Activated T-helper 1 cell treated with anti-CD3 and anti-CD28 coated beads, Interleukin-12 subunit alpha, Interleukin-12 subunit beta, Interleukin-2, Interleukin-4 antibody, amounts not matched to agents 30 ng/mL and 10 ng/mL and 1 ng/mL, durations not matched to agents 14 hours and 24 hours and 36 hours (primary cell): Measurements from ENCODE around the gene BBIP1. TPM values are rescaled to one million over a fixed set of nuclear protein-coding genes. Genes with fewer than 3 reads are reported as not detected.
"Not testable (repeated sequence)": the region's sequence is repeated elsewhere in the genome, so short reads cannot be mapped to it uniquely, and the experiment has no call there.

ENCODE experiments used
- DNase-seq: peaks from one replicate; pipeline ENCODE4 v3.0.0; 2021; ENCODE audit warnings: low spot score
- H3K27ac Mint-ChIP-seq: one replicate; pipeline ENCODE4 v1.8.0; 2021; ENCODE audit warnings: mild to moderate bottlenecking, mixed read lengths
- H3K27me3 Mint-ChIP-seq: one replicate; pipeline ENCODE4 v1.8.0; 2022; ENCODE audit warnings: mild to moderate bottlenecking, moderate library complexity, mixed read lengths; ENCODE audit not compliant: insufficient read depth
- H3K36me3 Mint-ChIP-seq: one replicate; pipeline ENCODE4 v1.8.0; 2021; ENCODE audit warnings: low read depth, mixed read lengths
- H3K4me1 Mint-ChIP-seq: one replicate; pipeline ENCODE4 v1.8.0; 2021; ENCODE audit warnings: low read depth, mixed read lengths
- H3K4me3 Mint-ChIP-seq: one replicate; pipeline ENCODE4 v1.8.0; 2021; ENCODE audit warnings: mild to moderate bottlenecking, moderate library complexity, mixed read lengths
- H3K9me3 Mint-ChIP-seq: one replicate; pipeline ENCODE4 v1.8.0; 2021; ENCODE audit warnings: mixed read lengths
- intact Hi-C: fragments of 100-400 bp; cut with micrococcal nuclease; formaldehyde crosslinking; loops from one replicate; pipeline ENCODE4 v1.15.1; 2024
- total RNA-seq: library from RNA; stranded (reverse); gene quantifications from 2 replicates; pipeline ENCODE4 v1.2.3, GENCODE V29; 2022

The BBIP1 gene
- total RNA-seq, 1 donor from 2014 or later = 31.0 TPM

DNA sequence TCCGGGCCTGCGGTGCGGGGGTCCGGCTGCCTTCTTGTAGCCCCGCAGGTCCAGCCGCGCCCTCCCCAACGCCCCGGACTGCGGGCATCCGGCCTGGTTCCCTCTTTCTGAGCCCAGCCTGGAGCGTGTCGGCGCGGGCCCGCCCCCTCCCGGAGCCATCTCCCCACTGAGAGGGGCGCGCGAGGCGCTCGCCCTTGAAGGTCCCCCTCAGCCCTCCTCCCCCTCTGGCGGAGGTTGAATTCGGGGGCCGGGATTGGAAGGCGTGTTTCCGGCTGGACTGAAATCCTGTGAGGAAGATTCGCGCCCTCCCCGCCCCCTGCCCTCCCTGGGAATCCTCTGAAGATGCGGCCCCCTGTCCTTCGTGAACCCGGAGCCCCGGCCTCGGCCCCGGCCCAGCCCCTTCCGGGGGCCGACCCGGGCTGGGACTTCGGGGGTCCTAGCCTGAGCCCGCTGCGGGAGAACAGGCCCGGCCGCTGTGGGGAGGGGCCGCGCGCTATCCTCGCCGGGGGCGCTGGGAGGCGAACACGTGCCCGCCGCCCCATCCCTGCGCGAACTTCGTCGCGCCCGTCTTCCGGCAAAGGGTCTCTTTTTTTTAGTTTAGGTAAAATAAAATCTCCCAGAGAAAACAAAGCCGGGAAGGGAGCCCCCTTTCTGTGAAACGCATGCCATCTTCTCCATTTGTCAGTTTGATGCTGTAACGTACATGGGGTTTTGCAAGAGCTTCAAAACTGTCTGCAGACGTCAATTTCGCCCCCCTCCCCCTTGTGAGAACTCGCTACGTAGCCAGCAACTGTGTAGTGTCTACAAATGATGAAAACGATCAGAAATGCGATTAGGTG lies 46.6 kb downstream of the BBIP1 start:
- Mint-ChIP-seq H3K9me3 (no peaks in the 10 kb centered on the region), H3K27ac (peak overlapping the region; percentile 95), H3K4me3 (peak overlapping the region; percentile 96), H3K36me3 (peaks cover 12% of the 10 kb centered on the region), H3K27me3 (no peaks in the 10 kb centered on the region), H3K4me1 (peaks cover 69% of the 10 kb centered on the region)
- DNase-seq = peak; percentile 59
- intact Hi-C loops = loop anchor here (1.0 to 5.0 kb wide), 5 partner anchors 8 to 570 kb away; partner anchors contain the start of gene SMNDC1

DNA sequence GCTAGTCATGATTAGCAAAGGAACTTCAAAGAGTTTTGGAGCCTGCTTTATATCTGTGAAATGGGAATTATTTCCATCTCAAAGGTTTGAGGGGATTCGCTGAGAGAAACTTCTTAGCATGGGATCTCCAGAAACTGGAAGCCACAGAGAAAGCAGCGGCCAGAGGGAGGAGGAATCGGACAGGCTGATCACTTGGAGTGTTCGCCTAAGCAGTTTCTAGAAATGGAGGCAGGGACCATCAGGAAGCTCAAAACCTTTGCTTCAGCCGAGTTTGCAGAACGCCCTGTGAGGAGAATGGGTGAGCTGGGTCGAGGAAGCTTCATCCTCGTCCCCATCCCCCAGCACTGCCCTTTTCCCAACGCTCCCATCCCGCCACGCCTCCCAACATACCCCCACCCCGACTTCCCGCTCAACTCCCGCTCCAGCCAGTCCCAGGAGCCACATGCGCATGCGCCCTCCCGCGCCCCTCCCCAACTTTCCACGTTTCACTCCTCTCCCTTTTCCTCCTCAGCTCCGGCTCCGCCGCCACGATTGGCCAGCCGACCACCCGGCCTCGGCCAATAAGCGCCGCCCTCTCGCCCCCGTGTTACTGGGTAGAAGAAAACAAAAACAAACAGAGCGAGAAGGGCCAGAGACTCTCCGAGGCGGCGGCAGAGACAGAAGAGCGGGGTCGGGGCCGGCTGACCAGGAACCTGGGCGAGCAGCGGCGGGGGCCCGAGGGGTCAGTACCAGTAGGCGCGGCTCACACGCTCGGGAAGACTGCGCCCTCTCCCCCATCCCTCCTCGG lies 47.5 kb downstream of the BBIP1 start, which contains the start of gene PDCD4:
TSS of gene PDCD4 (plus strand) at position 631 of the 787 bp plus-strand sequence. CDS start 4,100 bp downstream, outside the sequence.
- intact Hi-C loops = loop anchor here (1.0 to 5.0 kb wide), 8 partner anchors 7 to 569 kb away; partner anchors contain the start of genes BBIP1, SHOC2 and SMNDC1
- H3K36me3 Mint-ChIP-seq = peaks cover 9% of the 10 kb centered on the region
- no peaks in the 10 kb centered on the region for H3K9me3 Mint-ChIP-seq
- peak within 1 kb of the TSS; percentile 96 for H3K4me3 Mint-ChIP-seq
- peak within 1 kb of the TSS; percentile 98 for H3K27ac Mint-ChIP-seq
- no peaks in the 10 kb centered on the region for H3K27me3 Mint-ChIP-seq
- peaks cover 74% of the 10 kb centered on the region for H3K4me1 Mint-ChIP-seq
- DNase-seq = peak; percentile 94

DNA sequence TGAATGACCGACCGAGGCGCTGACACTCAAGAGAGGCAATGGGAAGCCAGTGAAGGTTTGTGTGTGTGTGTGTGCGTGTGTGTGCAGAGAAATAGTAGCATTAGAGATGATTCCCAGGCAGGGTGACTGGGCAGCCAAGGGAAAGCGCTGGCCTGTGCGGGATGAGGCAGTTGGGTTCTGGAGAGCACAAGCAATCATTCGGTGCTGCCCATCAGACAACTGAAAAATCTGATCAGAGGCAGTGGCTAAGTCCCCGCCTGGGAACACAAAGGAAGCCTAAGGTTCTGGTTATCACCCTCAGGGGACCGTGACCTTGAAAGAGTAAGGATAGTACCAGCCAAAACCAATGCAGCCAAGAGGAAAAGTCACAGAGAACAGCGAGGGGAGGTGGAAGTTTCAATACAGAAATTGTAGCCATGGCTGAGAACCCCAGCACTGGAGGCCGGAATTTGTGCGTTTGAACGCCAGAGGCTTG lies 48.1 kb downstream of the BBIP1 start:
- Mint-ChIP-seq H3K36me3 (peaks cover 9% of the 10 kb centered on the region), H3K9me3 (no peaks in the 10 kb centered on the region), H3K27me3 (no peaks in the 10 kb centered on the region), H3K4me3 (peak overlapping the region; percentile 93), H3K27ac (peak overlapping the region; percentile 98), H3K4me1 (peaks cover 80% of the 10 kb centered on the region)
- intact Hi-C loops = loop anchor here (1.0 to 5.0 kb wide), 4 partner anchors 14 to 569 kb away; partner anchors contain the start of genes BBIP1, SHOC2 and SMNDC1
- no peak for DNase-seq

DNA sequence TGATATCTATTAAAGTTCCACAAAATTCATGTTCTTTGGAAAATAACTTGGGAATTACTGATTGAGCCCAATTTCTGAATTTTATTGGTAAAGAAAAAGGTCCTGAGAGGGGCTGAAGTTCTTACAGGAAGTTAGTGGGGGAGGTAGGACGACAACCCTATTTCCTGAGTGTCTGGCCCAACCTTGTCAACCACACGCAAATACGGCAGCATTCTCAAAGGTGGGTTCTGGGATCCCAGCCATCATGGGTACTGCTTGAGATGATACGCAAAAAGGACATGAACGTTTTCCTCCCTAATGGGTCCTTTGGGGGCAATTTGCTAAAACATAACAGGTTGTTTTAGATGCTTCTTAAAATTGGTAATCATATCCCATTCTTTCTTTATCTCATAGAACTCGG lies 50.0 kb downstream of the BBIP1 start:
- no peaks in the 10 kb centered on the region for H3K27me3 Mint-ChIP-seq
- intact Hi-C loops = loop anchor here (10.0 kb wide), 4 partner anchors 254 to 864 kb away; partner anchors contain the start of gene ADD3

DNA sequence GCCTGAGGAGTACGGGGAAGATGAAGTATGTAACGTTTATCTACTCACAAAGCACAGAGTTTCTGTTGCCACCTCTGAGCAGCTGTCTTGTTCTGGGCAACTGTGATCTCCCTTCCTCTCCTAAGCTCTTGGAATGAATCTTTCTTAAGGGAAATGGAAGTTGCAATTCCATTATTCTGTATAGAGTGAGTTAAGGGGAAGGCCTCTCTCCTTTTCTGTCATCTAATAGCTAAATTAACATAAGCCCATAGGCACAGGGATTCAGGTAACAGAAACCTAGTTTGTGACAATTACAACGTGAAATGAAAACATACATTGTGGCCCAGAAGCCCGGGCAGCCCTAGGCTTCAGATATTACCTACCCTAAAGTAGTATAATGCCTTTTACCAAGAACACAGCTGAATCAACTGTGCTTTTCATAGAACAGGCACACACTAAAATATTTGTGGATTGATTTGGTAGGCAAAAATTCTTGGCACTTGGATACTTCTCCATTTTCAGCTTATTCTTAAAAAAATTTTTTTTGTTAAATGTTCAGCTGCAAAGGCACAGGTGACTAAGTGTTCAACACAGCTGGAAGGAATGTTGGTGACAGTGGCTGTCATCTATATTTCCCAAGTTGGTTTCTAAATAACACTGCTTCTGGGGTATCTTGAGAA lies 51.0 kb downstream of the BBIP1 start:
- H3K36me3 Mint-ChIP-seq = peaks cover 4% of the 10 kb centered on the region
- DNase-seq = no peak
- peak overlapping the region; percentile 34 for H3K4me3 Mint-ChIP-seq
- H3K4me1 Mint-ChIP-seq = peaks cover 92% of the 10 kb centered on the region
- H3K27ac Mint-ChIP-seq = peak overlapping the region; percentile 98
- intact Hi-C loops = loop anchor here (10.0 kb wide), 4 partner anchors 253 to 863 kb away; partner anchors contain the start of gene ADD3
- no peaks in the 10 kb centered on the region for H3K27me3 Mint-ChIP-seq
- no peaks in the 10 kb centered on the region for H3K9me3 Mint-ChIP-seq

More for the DNA sequence above, 50.0 kb downstream of the BBIP1 start:
- Mint-ChIP-seq H3K9me3 (no peaks in the 10 kb centered on the region), H3K27ac (peak overlapping the region; percentile 98), H3K4me3 (peak overlapping the region; percentile 93), H3K4me1 (peaks cover 90% of the 10 kb centered on the region), H3K36me3 (peaks cover 2% of the 10 kb centered on the region)
- DNase-seq = no peak

DNA sequence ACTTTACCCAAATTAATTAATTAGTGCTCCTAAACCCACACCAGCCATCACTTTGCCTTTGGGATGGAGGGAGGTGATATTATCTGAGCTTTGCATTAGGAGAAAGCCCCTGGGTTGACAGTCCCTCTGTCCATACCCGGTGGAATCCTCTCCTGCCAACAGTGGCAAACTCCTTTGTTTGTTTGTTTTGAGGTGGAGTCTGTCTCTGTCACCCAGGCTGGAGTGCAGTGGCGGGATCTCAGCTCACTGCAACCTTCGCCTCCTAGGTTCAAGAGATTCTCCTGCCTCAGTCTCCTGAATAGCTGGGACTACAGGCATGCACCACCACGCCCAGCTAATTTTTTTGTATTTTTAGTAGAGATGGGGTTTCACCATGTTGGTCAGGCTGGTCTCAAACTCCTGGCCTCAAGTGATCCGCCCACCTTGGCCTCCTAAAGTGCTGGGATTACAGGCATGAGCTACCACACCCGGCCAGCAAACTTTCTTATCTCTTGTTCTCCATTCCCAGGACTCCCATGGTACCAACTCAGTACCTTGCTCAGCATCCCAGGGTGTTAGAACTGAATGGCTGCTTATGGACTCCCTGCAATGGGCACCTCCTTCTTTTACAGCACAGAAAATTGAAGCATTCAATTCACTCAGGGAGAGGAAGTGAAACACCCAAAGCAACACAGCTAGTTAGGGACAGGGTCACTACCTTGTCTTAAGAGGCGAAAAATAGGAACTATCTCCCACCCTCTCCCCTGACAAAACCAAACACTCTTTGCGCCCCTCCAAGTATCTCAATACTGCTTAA lies 51.8 kb downstream of the BBIP1 start:
- intact Hi-C loops = loop anchor here (10.0 kb wide), 4 partner anchors 252 to 862 kb away; partner anchors contain the start of gene ADD3
- H3K9me3 Mint-ChIP-seq, H3K27me3 Mint-ChIP-seq, H3K36me3 Mint-ChIP-seq, DNase-seq, H3K4me3 Mint-ChIP-seq: not testable (repeated sequence)
- peaks cover 97% of the 10 kb centered on the region for H3K4me1 Mint-ChIP-seq
- H3K27ac Mint-ChIP-seq = peak overlapping the region; percentile 98

DNA sequence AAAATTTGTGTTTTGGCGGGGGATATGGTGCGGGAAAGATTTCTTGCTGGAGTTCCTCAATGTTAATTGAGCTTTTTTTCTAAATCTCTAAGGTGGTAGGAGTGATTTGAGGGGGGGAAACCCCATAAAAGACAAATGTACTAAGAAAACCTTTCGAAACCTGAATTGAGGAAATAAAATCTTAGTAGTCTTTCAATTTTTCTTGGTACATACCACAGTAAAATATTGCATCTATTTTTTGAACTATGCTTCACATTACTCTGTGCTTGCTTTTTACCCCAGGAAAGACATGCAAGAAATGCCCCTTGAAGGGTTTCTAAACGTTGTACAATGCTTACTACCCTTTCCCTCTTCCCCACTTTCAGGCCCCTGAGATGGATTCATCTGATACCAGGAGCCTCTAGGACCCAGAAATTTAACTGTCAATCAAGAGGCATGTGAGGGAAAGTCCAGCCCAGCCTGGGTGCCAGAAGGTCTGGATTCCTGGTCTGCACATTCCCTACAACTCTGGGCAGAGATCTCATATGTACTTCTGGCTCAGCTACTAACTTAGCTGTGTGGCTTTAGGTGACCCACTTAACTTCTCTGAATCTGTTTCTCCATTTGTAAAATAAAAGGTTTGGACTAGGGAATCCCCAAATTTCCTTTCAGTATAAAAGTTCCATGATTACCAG lies 53.0 kb downstream of the BBIP1 start:
- no peaks in the 10 kb centered on the region for H3K9me3 Mint-ChIP-seq
- H3K4me3 Mint-ChIP-seq = peak overlapping the region; percentile 51
- no peaks in the 10 kb centered on the region for H3K27me3 Mint-ChIP-seq
- DNase-seq = no peak
- intact Hi-C loops = loop anchor here (10.0 kb wide), 4 partner anchors 251 to 861 kb away; partner anchors contain the start of gene ADD3
- H3K27ac Mint-ChIP-seq = peak overlapping the region; percentile 95
- H3K4me1 Mint-ChIP-seq = peaks cover 96% of the 10 kb centered on the region
- peaks cover 5% of the 10 kb centered on the region for H3K36me3 Mint-ChIP-seq

DNA sequence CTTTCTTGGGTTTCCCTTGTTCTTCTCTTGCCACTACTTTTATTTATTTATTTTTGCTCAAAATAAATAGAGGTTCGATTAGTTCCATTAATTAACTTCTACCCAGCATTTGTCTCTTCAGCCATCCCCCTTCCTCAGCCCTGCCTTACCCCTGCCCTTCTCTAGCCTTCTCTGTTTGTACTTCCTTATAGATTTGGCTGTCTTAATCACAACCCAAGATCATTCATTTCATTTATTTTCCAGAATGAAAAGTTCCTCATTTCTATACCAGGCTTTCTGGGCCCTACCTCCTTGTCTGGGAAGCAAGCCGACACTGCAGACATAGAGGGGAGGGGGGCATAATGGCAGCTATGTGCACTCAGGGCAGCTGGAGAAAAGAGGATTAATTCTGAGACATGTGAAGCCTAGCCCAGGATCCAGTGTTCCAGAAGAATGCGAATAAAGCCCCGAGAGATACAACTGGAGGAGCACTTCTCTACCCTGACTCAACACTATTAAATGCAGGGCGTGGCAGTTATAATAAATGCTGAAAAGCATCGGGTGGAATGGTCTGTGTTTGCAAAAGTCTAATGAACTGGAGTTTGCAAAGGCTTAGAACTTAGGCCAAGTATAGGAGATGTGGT lies 53.7 kb downstream of the BBIP1 start:
- no peaks in the 10 kb centered on the region for H3K27me3 Mint-ChIP-seq
- no peak for DNase-seq
- peak overlapping the region; percentile 51 for H3K4me3 Mint-ChIP-seq
- H3K9me3 Mint-ChIP-seq = no peaks in the 10 kb centered on the region
- intact Hi-C loops = loop anchor here (10.0 kb wide), 4 partner anchors 250 to 860 kb away; partner anchors contain the start of gene ADD3
- H3K36me3 Mint-ChIP-seq = peaks cover 5% of the 10 kb centered on the region
- H3K4me1 Mint-ChIP-seq = peaks cover 96% of the 10 kb centered on the region
- peak overlapping the region; percentile 95 for H3K27ac Mint-ChIP-seq

DNA sequence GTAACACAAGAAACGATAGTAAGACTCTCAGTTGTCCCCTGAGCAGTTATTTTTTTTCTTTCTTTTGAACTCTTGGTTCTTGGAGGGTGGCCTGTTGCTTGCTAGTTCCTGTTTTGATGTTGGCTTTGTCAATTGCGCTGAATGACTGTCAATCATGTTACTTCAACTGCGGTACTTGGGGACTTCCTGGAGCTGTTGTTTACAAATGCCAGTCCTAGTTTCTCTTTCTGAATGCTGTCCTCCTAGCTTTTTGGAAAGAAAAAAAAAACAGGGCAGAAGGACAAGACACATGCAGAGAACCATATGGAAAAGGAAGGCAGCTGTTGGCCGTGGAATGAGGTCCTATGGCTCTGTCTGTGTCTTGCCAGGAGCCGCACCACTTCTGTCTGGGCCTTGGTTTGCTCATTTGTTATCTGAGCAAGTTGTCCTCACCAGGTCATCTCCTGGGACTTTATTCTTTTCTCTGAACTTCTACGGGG lies 54.3 kb downstream of the BBIP1 start:
- peak overlapping the region; percentile 75 for H3K4me3 Mint-ChIP-seq
- peaks cover 5% of the 10 kb centered on the region for H3K36me3 Mint-ChIP-seq

DNA sequence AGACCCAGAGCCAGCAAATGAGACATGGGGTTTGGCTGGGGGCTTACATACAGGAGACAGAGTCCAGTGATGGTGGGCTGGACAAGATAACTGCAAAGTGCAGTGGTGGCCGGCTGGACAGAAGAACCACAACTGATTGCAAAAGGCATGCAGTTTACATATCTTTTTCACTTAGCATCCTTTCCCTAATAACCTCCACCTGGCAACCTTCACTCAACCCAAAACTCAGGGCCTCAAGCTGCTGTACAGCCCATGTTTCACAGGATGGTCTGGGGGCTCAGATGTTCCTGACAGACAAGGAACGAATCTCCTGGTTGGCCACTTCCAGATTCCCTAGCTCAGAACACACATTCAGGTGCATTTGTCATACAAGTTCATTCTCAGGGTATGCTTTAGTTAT lies 55.0 kb downstream of the BBIP1 start:
- Mint-ChIP-seq H3K9me3 (no peaks in the 10 kb centered on the region), H3K36me3 (peaks cover 3% of the 10 kb centered on the region), H3K27me3 (no peaks in the 10 kb centered on the region), H3K27ac (peak overlapping the region; percentile 95), H3K4me1 (peaks cover 96% of the 10 kb centered on the region), H3K4me3 (no peak overlapping the region)
- no peak for DNase-seq
- intact Hi-C loops = loop anchor here (1.0 to 10.0 kb wide), 9 partner anchors 8 to 859 kb away; partner anchors contain the start of genes ADD3, BBIP1 and SHOC2

More for the DNA sequence above, 54.3 kb downstream of the BBIP1 start:
- H3K4me1 Mint-ChIP-seq = peaks cover 96% of the 10 kb centered on the region
- H3K27me3 Mint-ChIP-seq = no peaks in the 10 kb centered on the region
- H3K9me3 Mint-ChIP-seq = no peaks in the 10 kb centered on the region
- DNase-seq = peak; percentile 69
- peak overlapping the region; percentile 95 for H3K27ac Mint-ChIP-seq
- intact Hi-C loops = loop anchor here (1.0 to 10.0 kb wide), 9 partner anchors 8 to 860 kb away; partner anchors contain the start of genes ADD3, BBIP1 and SHOC2
